DOHH2 (cell line): ENCODE data around the gene JPH2.

ENCODE experiments used
- H3F3A ChIP-seq: fragments of 200-600 bp; sonication (generic), shearing (Covaris generic); 2 replicates; pipeline ENCODE4 v1.6.0; 2016; ENCODE audit warnings: antibody characterized with exemption, mild to moderate bottlenecking; ENCODE audit not compliant: control insufficient read depth, insufficient read depth
- H3K27ac ChIP-seq: fragments of 200-600 bp; sonication (generic); 2 replicates; pipeline ENCODE4 v1.5.1; 2014; ENCODE audit warnings: low read depth, mild to moderate bottlenecking, low read length, moderate library complexity
- H3K27me3 ChIP-seq: fragments of 200-600 bp; sonication (generic); 2 replicates; pipeline ENCODE4 v1.6.1; 2014; ENCODE audit warnings: mild to moderate bottlenecking, low read length, mixed read lengths; ENCODE audit not compliant: control insufficient read depth
- H3K36me3 ChIP-seq: fragments of 200-600 bp; sonication (generic); 2 replicates; pipeline ENCODE4 v1.6.1; 2014; ENCODE audit warnings: mild to moderate bottlenecking, low read length, moderate library complexity, mixed read lengths; ENCODE audit not compliant: control insufficient read depth
- H3K4me1 ChIP-seq: fragments of 200-600 bp; sonication (generic); 2 replicates; pipeline ENCODE4 v1.6.1; 2014; ENCODE audit warnings: mild to moderate bottlenecking, low read length, mixed read lengths; ENCODE audit not compliant: control insufficient read depth
- H3K4me2 ChIP-seq: fragments of 200-600 bp; sonication (generic); 2 replicates; pipeline ENCODE4 v1.6.0; 2014; ENCODE audit warnings: mild to moderate bottlenecking, low read length, moderate library complexity
- H3K4me3 ChIP-seq: fragments of 200-600 bp; sonication (generic); 2 replicates; pipeline ENCODE4 v1.5.1; 2014; ENCODE audit warnings: mild to moderate bottlenecking, low read length, mixed read lengths
- H3K79me2 ChIP-seq: fragments of 200-600 bp; sonication (generic); 2 replicates; pipeline ENCODE4 v1.6.1; 2014; ENCODE audit warnings: mild to moderate bottlenecking, low read length, mixed read lengths; ENCODE audit not compliant: control insufficient read depth
- H3K9me2 ChIP-seq: fragments of 200-600 bp; sonication (generic); replicated peaks from 2 replicates; pipeline ENCODE4 v1.6.1; 2014; ENCODE audit warnings: mild to moderate bottlenecking, low read length, mixed read lengths; ENCODE audit not compliant: control insufficient read depth
- H3K9me3 ChIP-seq: fragments of 200-600 bp; sonication (generic); 2 replicates; pipeline ENCODE4 v1.6.1; 2014; ENCODE audit warnings: antibody characterized with exemption, low read length, mixed read lengths; ENCODE audit not compliant: control insufficient read depth, insufficient read depth
- H4K20me1 ChIP-seq: fragments of 200-600 bp; sonication (generic); 2 replicates; pipeline ENCODE4 v1.6.0; 2014; ENCODE audit warnings: low read depth, mild to moderate bottlenecking, antibody characterized with exemption, low read length, moderate library complexity; ENCODE audit not compliant: control insufficient read depth, insufficient read depth
- CTCF ChIP-seq: fragments of 200-600 bp; sonication (generic); IDR thresholded peaks from one replicate; pipeline ENCODE4 v1.5.1; 2014; ENCODE audit warnings: antibody characterized with exemption, mild to moderate bottlenecking, low read depth, low read length; ENCODE audit not compliant: poor library complexity, severe bottlenecking
- EZH2phosphoT487 ChIP-seq: fragments of 200-600 bp; sonication (generic); IDR thresholded peaks from 2 replicates; pipeline ENCODE4 v1.6.1; 2017; ENCODE audit warnings: borderline replicate concordance, mild to moderate bottlenecking, antibody characterized with exemption, low read length, moderate library complexity, mixed read lengths

Gene JPH2

GRCh38 chr20:44098256-44098630, 88.7 kb downstream of the JPH2 start:
- Histone ChIP-seq H3K4me3 (no peak overlapping the region), H4K20me1 (no peaks in the 10 kb centered on the region), H3K36me3 (no peaks in the 10 kb centered on the region), H3K27ac (no peak overlapping the region), H3K79me2 (no peaks in the 10 kb centered on the region), H3K4me2 (no peak overlapping the region), H3K9me3 (no peaks in the 10 kb centered on the region), H3K27me3 (peaks cover 14% of the 10 kb centered on the region), H3K9me2 (no peaks in the 10 kb centered on the region), H3K4me1 (no peaks in the 10 kb centered on the region), H3F3A (no peaks in the 10 kb centered on the region)
- TF ChIP-seq EZH2phosphoT487 (no peak), CTCF (no peak)

- Histone ChIP-seq H3K9me3 (no peaks in the 10 kb centered on the region), H3K27ac (no peak overlapping the region), H3K9me2 (no peaks in the 10 kb centered on the region), H3K36me3 (no peaks in the 10 kb centered on the region), H3K79me2 (no peaks in the 10 kb centered on the region), H3K4me1 (no peaks in the 10 kb centered on the region), H3K4me3 (no peak overlapping the region), H3K4me2 (no peak overlapping the region), H4K20me1 (0 out of 2 replicates have a peak, but pooled peaks cover 2% of the 10 kb centered on the region), H3F3A (no peaks in the 10 kb centered on the region), H3K27me3 (peaks cover 10% of the 10 kb centered on the region)
- TF ChIP-seq CTCF (no peak), EZH2phosphoT487 (no peak)
These were observed 89.3 kb downstream of the JPH2 start for GRCh38 chr20:44097521-44098255.

GRCh38 chr20:44095831-44096230, 91.2 kb downstream of the JPH2 start:
- Histone ChIP-seq H3K4me3 (no peak overlapping the region), H3K4me2 (no peak overlapping the region), H3K27me3 (peaks cover 6% of the 10 kb centered on the region; the same call in 1 of the 2 replicates), H3K36me3 (no peaks in the 10 kb centered on the region), H3K9me2 (no peaks in the 10 kb centered on the region), H3K27ac (no peak overlapping the region), H3K9me3 (no peaks in the 10 kb centered on the region), H3K79me2 (no peaks in the 10 kb centered on the region), H3K4me1 (no peaks in the 10 kb centered on the region), H3F3A (no peaks in the 10 kb centered on the region), H4K20me1 (0 out of 2 replicates have a peak, but pooled peaks cover 3% of the 10 kb centered on the region)
- TF ChIP-seq EZH2phosphoT487 (no peak), CTCF (no peak)
